ENCODE data around the gene MYCBP. TPM values are rescaled to one million over a fixed set of nuclear protein-coding genes. Genes with fewer than 3 reads are reported as not detected.

The MYCBP gene
- total and polyA plus RNA-seq, 4 experiments from 2014 or later, result 13.4 to 77.8 (median 35.5) TPM

DNA sequence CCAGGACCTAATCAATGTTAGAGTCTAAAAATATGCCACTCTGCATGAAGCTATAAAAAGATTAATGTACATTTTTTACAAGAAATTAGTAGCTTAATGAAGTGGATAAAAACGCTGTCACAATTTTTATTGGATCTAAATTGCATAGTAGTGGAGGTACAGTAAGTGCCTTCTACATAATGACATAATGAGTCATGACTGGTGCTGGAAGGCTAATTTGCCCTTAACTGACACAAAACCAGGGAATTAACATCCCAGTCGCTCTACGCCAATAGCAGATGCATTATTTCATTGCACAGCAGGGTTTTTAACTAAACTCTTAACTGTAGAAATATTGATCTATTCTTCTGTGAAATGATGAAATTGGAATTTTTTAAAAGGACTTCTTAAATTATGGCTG is 46.9 kb downstream of the MYCBP start:
- Histone ChIP-seq H3K4me3 (ENCODE audit: low read length in 2 of 2) (no peak overlapping the region), H3K4me1 (ENCODE audit: insufficient read depth, low read length) (no peaks in the 10 kb centered on the region), H3K27ac (ENCODE audit: low read depth, low read length) (no peak overlapping the region), H3K27me3 (ENCODE audit: insufficient read depth, low read length) (no peaks in the 10 kb centered on the region), H3K9me3 (ENCODE audit: control insufficient read depth in 1 of 2, low read length in 2 of 2) (no peaks in the 10 kb centered on the region), H3K36me3 (ENCODE audit: insufficient read depth, low read length) (no peaks in the 10 kb centered on the region)
- no peak for DNase-seq
- Mint-ChIP-seq H3K4me3 (no peak overlapping the region), H3K4me1 (no peaks in the 10 kb centered on the region), H3K27me3 (peaks cover 29 to 32% of the 10 kb centered on the region in 2 donors), H3K9me3 (no peaks in the 10 kb centered on the region), H3K36me3 (no peaks in the 10 kb centered on the region), H3K27ac (no peak overlapping the region)
- intact Hi-C loops (cut with micrococcal nuclease), result no loop called here
- POLR2A ChIA-PET (ENCODE audit: partially characterized antibody), result no interaction called here
- CTCF ChIA-PET (ENCODE audit: partially characterized antibody), result interaction anchor here (1.2 kb wide), 1 partner anchor 9 kb away, joined by 3 read pairs; no protein-coding TSS in a partner anchor

DNA sequence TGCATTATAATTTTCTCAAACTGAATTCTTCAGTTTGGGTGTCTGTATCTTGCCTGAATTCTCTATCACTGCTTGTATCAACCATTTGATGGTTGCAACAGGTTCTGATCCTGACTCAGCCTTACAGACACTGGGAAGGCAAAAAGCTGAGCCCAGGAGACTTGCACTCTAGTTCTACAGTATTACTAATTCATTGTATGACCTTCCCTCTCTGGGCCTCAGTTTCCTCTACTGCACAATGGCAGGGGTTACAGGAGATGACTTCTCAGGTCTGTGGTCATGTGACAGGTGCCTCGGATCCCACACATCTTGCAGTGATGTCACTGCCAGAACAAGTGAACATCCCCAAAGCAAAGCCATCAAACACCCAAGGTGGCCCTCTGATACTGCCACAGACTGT is 52.3 kb downstream of the MYCBP start:
- Mint-ChIP-seq H3K4me3 (no peak overlapping the region), H3K36me3 (no peaks in the 10 kb centered on the region), H3K27ac (no peak overlapping the region), H3K9me3 (peaks cover 0 to 3% (median 0%) of the 10 kb centered on the region in 8 donors), H3K4me1 (peaks cover 2 to 16% (median 3%) of the 10 kb centered on the region in 4 donors), H3K27me3 (peaks cover 40 to 57% of the 10 kb centered on the region in 2 donors)
- POLR2A ChIA-PET (ENCODE audit: partially characterized antibody), result no interaction called here
- intact Hi-C loops (cut with micrococcal nuclease), result no loop called here
- CTCF ChIA-PET (ENCODE audit: partially characterized antibody), result interaction anchor here (1.0 to 1.8 kb wide), 2 partner anchors 12 to 236 kb away, joined by 3 to 4 read pairs; no protein-coding TSS in a partner anchor
- Histone ChIP-seq H3K36me3 (ENCODE audit: insufficient read depth, low read length) (no peaks in the 10 kb centered on the region), H3K9me3 (ENCODE audit: control insufficient read depth in 1 of 2, low read length in 2 of 2) (no peaks in the 10 kb centered on the region), H3K27me3 (ENCODE audit: insufficient read depth, low read length) (peaks cover 35% of the 10 kb centered on the region), H3K4me3 (ENCODE audit: low read length in 2 of 2) (no peak overlapping the region), H3K4me1 (ENCODE audit: insufficient read depth, low read length) (peaks cover 16% of the 10 kb centered on the region), H3K27ac (ENCODE audit: low read depth, low read length) (no peak overlapping the region)
- no peak for DNase-seq

DNA sequence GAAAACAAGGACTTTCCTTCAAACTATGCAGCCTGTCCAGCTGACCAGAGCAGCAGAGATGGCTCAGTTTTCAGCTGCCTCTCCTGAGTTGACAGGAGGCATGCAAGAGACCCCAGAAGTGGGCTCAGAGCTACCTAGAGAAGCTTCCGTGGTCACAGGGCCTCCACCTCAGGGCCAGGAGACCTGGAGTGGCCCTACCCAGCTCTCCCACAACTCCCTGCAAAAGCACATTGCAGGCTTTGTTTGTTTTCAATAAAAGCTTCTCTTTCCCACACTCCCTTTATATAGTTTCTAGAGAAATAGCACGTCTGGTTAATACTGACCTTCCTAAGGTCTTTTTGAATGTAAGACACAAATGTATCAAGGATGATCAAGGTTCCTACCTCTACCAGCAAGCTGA is 53.6 kb downstream of the MYCBP start:
- Histone ChIP-seq H3K36me3 (ENCODE audit: insufficient read depth, low read length) (no peaks in the 10 kb centered on the region), H3K9me3 (ENCODE audit: control insufficient read depth in 1 of 2, low read length in 2 of 2) (no peaks in the 10 kb centered on the region), H3K4me3 (ENCODE audit: low read length in 2 of 2) (no peak overlapping the region), H3K27ac (ENCODE audit: low read depth, low read length) (no peak overlapping the region), H3K27me3 (ENCODE audit: insufficient read depth, low read length) (peaks cover 41% of the 10 kb centered on the region), H3K4me1 (ENCODE audit: insufficient read depth, low read length) (peaks cover 19% of the 10 kb centered on the region)
- no peaks in the 10 kb centered on the region for H3K36me3 Mint-ChIP-seq
- intact Hi-C loops (cut with micrococcal nuclease), result loop anchor here (10.0 kb wide), 1 partner anchor 325 kb away; no protein-coding TSS in a partner anchor
- DNase-seq, result no peak
- H3K4me1 Mint-ChIP-seq, result peaks cover 3 to 23% (median 6%) of the 10 kb centered on the region in 4 donors
- ChIA-PET POLR2A (ENCODE audit: partially characterized antibody) (no interaction called here), CTCF (ENCODE audit: partially characterized antibody) (interaction anchor here (0.5 to 2.7 kb wide), 7 partner anchors 8 to 792 kb away, joined by 3 to 11 read pairs (median 4); no protein-coding TSS in a partner anchor)
- peaks cover 0 to 3% (median 0%) of the 10 kb centered on the region in 8 donors for H3K9me3 Mint-ChIP-seq
- H3K27ac Mint-ChIP-seq, result no peak overlapping the region
- H3K4me3 Mint-ChIP-seq, result no peak overlapping the region
- peaks cover 43 to 57% of the 10 kb centered on the region in 2 donors for H3K27me3 Mint-ChIP-seq

DNA sequence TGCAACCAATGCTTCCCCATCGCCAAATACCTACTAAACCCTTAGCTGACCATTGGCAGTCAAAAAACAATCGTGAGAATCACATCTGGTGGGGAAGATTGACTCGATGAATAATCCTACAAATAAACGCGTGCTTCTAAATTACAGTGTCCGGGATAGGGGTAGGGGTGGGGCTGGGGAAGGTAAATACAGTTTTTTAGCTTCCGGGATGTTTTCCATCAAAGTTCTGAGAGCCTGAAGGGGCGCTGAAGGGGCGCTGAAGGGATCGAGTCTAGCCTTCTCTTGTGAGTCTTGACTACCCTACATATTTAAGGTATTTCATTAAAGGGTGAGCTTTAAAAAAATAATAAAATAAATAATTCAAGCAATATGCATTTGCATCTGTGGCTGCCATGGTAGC is 54.1 kb downstream of the MYCBP start:
- Histone ChIP-seq H3K27me3 (ENCODE audit: insufficient read depth, low read length) (peaks cover 41% of the 10 kb centered on the region), H3K36me3 (ENCODE audit: insufficient read depth, low read length) (no peaks in the 10 kb centered on the region), H3K9me3 (ENCODE audit: control insufficient read depth in 1 of 2, low read length in 2 of 2) (no peaks in the 10 kb centered on the region), H3K4me1 (ENCODE audit: insufficient read depth, low read length) (peaks cover 19% of the 10 kb centered on the region), H3K27ac (ENCODE audit: low read depth, low read length) (no peak overlapping the region), H3K4me3 (ENCODE audit: low read length in 2 of 2) (no peak overlapping the region)
- DNase-seq, result no peak
- Mint-ChIP-seq H3K36me3 (no peaks in the 10 kb centered on the region), H3K4me3 (peak overlapping the region in 3 of 8 donors; percentile 38 to 53 (median 46)), H3K27ac (peak overlapping the region in 1 of 7 donors; percentile 37), H3K4me1 (peaks cover 3 to 23% (median 6%) of the 10 kb centered on the region in 4 donors), H3K9me3 (peaks cover 0 to 3% (median 0%) of the 10 kb centered on the region in 8 donors), H3K27me3 (peaks cover 47 to 57% of the 10 kb centered on the region in 2 donors)
- intact Hi-C loops (cut with micrococcal nuclease), result loop anchor here (10.0 kb wide), 1 partner anchor 324 kb away; no protein-coding TSS in a partner anchor
- POLR2A ChIA-PET (ENCODE audit: partially characterized antibody), result no interaction called here
- CTCF ChIA-PET (ENCODE audit: partially characterized antibody), result interaction anchor here (0.5 to 2.7 kb wide), 6 partner anchors 9 to 791 kb away, joined by 4 to 11 read pairs (median 5); no protein-coding TSS in a partner anchor

DNA sequence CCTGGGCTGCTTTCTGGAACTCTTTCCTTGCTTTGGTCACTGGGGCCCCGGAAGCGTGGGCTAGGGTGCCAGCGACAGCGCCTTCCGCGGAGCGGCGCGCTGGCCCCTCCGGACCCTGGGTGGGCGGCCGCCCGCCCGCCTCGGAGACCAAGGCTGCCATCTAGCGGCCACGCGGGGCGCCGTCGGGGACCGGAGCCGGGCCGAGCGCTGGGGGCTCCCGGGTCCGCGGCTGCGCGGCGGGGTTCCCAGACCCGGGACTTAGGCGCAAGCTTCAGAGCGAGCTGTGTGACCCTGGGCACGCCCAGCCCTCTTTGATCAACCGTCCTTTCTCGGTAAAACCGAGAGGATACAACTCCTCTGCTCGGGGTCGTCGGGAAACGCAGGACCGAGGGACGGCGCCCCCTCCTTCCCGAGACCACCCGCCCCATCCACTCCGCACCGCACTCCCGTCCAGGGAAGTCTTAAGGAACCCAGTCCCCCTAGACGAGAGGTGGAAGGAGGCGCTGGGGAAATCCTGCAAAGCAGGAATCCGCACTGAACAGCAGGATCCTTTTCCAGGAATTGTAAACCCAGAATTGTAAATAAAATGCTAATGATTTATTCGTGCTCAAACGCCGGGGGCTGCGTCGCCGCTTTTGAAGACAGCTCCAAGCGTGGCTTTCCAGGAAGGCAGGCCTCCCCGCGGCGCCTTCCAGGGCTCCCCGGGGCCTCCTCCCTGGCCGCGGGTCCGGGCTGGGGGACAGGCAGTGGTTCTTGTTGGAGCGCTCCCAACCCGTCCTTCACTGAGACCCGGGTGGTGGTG is 54.8 kb downstream of the MYCBP start:
- intact Hi-C loops (cut with micrococcal nuclease), result loop anchor here (10.0 kb wide), 1 partner anchor 324 kb away; no protein-coding TSS in a partner anchor
- peaks cover 49 to 63% of the 10 kb centered on the region in 2 donors for H3K27me3 Mint-ChIP-seq
- POLR2A ChIA-PET (ENCODE audit: partially characterized antibody), result no interaction called here

DNA sequence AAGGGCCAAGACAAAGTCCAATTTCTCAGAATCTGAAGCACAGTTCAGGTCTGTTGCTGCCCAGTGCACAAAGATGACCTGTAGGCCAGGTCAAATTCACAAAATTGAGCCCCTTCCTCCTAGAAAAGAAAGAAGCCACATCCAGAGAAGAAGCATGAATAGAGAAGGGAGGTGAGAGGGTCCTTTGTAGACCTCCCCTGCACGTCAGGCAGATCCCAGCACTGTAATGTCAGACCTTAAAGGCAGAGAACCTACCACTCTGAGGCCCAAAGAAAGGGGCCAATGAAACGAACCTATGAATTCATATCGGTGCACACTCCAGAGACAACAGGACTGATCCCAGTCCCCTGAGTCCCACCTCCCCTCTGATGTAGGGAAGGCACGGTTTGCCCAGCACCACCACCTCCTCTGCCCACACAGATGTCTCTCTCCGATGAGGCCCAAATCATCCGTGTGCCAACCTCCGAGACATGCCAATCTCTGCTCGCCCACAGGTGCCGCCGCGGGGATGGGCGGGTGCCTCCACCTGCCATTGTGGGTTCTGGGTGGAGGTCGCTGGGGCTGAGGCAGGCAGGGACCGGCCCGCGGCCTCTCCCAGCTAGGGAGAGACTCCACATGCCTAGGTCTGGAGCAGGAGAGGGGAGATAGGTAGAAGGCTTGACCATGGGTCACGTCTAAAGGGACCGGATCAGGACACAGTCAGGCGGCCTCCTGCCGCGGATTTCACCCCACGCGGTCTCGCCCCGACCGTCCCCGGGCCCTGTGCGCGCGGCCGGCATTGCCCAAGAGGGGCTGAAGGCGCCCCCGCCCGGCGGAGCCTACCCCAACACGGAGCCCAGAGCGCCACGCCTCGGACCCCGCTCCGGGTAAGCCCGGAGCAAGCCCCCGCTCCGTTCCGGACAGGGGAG is 55.6 kb downstream of the MYCBP start:
- Mint-ChIP-seq H3K36me3 (no peaks in the 10 kb centered on the region), H3K9me3 (peaks cover 0 to 3% (median 0%) of the 10 kb centered on the region in 8 donors), H3K27me3 (peaks cover 49 to 68% of the 10 kb centered on the region in 2 donors), H3K4me3 (peak overlapping the region in 6 of 8 donors; percentile 26 to 61 (median 54)), H3K27ac (peak overlapping the region in 1 of 7 donors; percentile 65), H3K4me1 (peaks cover 3 to 23% (median 6%) of the 10 kb centered on the region in 4 donors)
- Histone ChIP-seq H3K27me3 (ENCODE audit: insufficient read depth, low read length) (peaks cover 41% of the 10 kb centered on the region), H3K36me3 (ENCODE audit: insufficient read depth, low read length) (no peaks in the 10 kb centered on the region), H3K27ac (ENCODE audit: low read depth, low read length) (no peak overlapping the region), H3K4me3 (ENCODE audit: low read length in 2 of 2) (no peak overlapping the region), H3K4me1 (ENCODE audit: insufficient read depth, low read length) (peaks cover 19% of the 10 kb centered on the region), H3K9me3 (ENCODE audit: control insufficient read depth in 1 of 2, low read length in 2 of 2) (no peaks in the 10 kb centered on the region)
- POLR2A ChIA-PET (ENCODE audit: partially characterized antibody), result no interaction called here
- no peak for DNase-seq
- intact Hi-C loops (cut with micrococcal nuclease), result loop anchor here (10.0 kb wide), 1 partner anchor 323 kb away; no protein-coding TSS in a partner anchor
- CTCF ChIA-PET (ENCODE audit: partially characterized antibody), result interaction anchor here (2.7 kb wide), 1 partner anchor 18 kb away, joined by 11 read pairs; no protein-coding TSS in a partner anchor

More for the DNA sequence above, 54.8 kb downstream of the MYCBP start:
- H3K4me3 Mint-ChIP-seq, result peak overlapping the region in 3 of 8 donors; percentile 13 to 59 (median 53)
- peaks cover 3 to 23% (median 6%) of the 10 kb centered on the region in 4 donors for H3K4me1 Mint-ChIP-seq
- Histone ChIP-seq H3K4me3 (ENCODE audit: low read length in 2 of 2) (no peak overlapping the region), H3K27me3 (ENCODE audit: insufficient read depth, low read length) (peaks cover 41% of the 10 kb centered on the region), H3K36me3 (ENCODE audit: insufficient read depth, low read length) (no peaks in the 10 kb centered on the region), H3K4me1 (ENCODE audit: insufficient read depth, low read length) (peaks cover 19% of the 10 kb centered on the region), H3K9me3 (ENCODE audit: control insufficient read depth in 1 of 2, low read length in 2 of 2) (no peaks in the 10 kb centered on the region), H3K27ac (ENCODE audit: low read depth, low read length) (no peak overlapping the region)
- peaks cover 0 to 3% (median 0%) of the 10 kb centered on the region in 8 donors for H3K9me3 Mint-ChIP-seq
- H3K36me3 Mint-ChIP-seq, result no peaks in the 10 kb centered on the region
- no peak overlapping the region for H3K27ac Mint-ChIP-seq
- CTCF ChIA-PET (ENCODE audit: partially characterized antibody), result interaction anchor here (0.6 to 2.7 kb wide), 5 partner anchors 9 to 791 kb away, joined by 4 to 11 read pairs (median 6); no protein-coding TSS in a partner anchor
- peak in 4 of 5 donors; percentile 13 to 34 (median 18) for DNase-seq

All from CD4-positive, alpha-beta memory T cell (primary cell).